Measurements from ENCODE around the gene STK25. TPM values are rescaled to one million over a fixed set of nuclear protein-coding genes. Genes with fewer than 3 reads are reported as not detected.

The STK25 gene
- total RNA-seq, 3 donors from 2014 or later, result 102 to 139 (median 126) TPM

DNA sequence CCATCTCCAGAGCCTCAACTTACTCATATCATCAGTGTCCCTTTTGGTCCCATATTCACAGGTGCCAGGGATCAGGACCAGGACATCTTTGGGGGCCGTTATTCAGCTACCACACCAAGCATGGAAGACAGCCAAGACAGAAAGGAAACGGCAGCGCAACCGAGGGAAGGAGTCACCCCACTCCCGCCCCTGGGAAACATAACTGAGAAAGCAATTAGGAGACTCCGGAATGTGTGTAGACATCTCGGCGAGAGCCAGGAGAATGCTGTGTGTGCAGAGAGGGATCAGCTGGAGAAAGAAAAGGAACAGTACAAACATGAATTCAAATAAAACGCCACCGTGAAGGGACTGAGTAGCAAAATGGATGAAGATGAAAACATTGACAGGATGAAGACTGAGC is 36.7 kb upstream of the STK25 start:
- no peak overlapping the region for H3K4me3 ChIP-seq

DNA sequence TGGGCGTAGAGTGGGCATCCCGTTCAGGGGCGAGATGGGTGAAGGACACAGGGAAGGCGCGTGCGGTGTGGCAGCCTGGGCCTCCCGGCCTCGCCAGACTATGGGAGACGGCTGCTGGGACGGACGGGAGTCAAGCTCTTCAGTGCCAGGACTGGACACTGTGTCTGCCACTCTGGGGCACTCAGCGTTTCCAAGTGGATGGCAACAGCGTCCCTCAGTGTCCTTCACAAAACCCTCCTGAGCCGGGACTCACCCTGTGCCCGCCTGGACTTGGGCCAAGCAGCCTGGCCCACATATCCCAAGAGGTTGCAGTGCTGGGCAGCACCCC is 33.9 kb upstream of the STK25 start:
- no peaks in the 10 kb centered on the region for H3K27me3 ChIP-seq
- H3K27ac ChIP-seq, result no peak overlapping the region
- H3K9me3 ChIP-seq, result no peaks in the 10 kb centered on the region
- intact Hi-C loops (cut with DNase I; ENCODE audit: low total_unique reads), result no loop called here
- no peak for DNase-seq (ENCODE audit: low spot score in 2 of 2)
- TF ChIP-seq POLR2AphosphoS5 (IDR thresholded peaks at IDR 0.05) (no peak), POLR2A (IDR thresholded peaks at IDR 0.05) (no peak)
- TF ChIP-seq, protein P1, sequence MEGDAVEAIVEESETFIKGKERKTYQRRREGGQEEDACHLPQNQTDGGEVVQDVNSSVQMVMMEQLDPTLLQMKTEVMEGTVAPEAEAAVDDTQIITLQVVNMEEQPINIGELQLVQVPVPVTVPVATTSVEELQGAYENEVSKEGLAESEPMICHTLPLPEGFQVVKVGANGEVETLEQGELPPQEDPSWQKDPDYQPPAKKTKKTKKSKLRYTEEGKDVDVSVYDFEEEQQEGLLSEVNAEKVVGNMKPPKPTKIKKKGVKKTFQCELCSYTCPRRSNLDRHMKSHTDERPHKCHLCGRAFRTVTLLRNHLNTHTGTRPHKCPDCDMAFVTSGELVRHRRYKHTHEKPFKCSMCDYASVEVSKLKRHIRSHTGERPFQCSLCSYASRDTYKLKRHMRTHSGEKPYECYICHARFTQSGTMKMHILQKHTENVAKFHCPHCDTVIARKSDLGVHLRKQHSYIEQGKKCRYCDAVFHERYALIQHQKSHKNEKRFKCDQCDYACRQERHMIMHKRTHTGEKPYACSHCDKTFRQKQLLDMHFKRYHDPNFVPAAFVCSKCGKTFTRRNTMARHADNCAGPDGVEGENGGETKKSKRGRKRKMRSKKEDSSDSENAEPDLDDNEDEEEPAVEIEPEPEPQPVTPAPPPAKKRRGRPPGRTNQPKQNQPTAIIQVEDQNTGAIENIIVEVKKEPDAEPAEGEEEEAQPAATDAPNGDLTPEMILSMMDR (IDR thresholded peaks at IDR 0.05), result no peak
- H3K4me3 ChIP-seq, result no peak overlapping the region
- H3K4me1 ChIP-seq, result peaks cover 4 to 22% of the 10 kb centered on the region in 2 donors
- no peaks in the 10 kb centered on the region for H3K36me3 ChIP-seq

More for the DNA sequence above, 36.7 kb upstream of the STK25 start:
- intact Hi-C loops (cut with DNase I; ENCODE audit: low total_unique reads), result no loop called here
- TF ChIP-seq POLR2AphosphoS5 (IDR thresholded peaks at IDR 0.05) (no peak), POLR2A (IDR thresholded peaks at IDR 0.05) (no peak)
- TF ChIP-seq, protein P1 (IDR thresholded peaks at IDR 0.05), result no peak
- Histone ChIP-seq H3K36me3 (no peaks in the 10 kb centered on the region), H3K9me3 (no peaks in the 10 kb centered on the region), H3K27ac (no peak overlapping the region), H3K27me3 (no peaks in the 10 kb centered on the region), H3K4me1 (peaks cover 4 to 21% of the 10 kb centered on the region in 2 donors)
- DNase-seq (ENCODE audit: low spot score in 2 of 2), result no peak

DNA sequence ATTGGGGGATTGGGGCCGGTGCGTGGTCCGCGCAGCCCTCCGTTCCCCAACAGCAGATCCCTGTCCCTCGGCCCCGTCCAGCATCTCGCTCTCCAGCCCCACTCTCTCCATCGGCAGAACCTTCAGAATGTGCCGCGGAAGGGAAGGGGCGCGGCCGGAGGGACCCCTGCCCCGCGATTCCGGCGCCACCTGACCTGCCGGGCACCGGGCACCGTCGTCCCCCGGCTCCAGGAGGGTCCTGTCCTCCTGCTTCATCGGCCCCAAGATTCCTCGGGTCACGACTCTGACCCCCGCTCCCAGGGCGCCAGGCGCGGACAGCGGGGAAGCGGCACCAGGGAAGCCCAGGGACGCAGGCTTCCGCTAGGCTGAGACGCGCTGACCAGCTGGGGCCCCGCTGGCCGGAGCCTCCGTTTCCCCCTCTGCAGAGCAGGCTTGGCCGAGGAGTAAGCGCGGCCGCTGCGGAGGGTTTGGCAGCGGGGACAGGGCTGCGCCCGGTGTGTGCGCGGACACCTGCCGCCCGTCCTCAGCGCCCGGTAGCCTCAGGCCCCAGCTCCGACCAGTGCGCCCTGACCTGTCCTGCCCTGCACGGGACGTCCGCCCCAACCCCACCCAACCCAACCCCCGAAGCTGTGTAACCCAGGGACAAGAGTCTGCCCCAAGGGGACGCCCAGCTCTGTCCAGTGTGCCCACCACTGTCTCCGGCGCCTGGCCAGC is 33.3 kb upstream of the STK25 start:
- no peaks in the 10 kb centered on the region for H3K9me3 ChIP-seq
- H3K4me1 ChIP-seq, result peaks cover 4 to 17% of the 10 kb centered on the region in 2 donors
- H3K4me3 ChIP-seq, result peak overlapping the region; percentile 37 to 69 (median 46)
- no peak overlapping the region for H3K27ac ChIP-seq
- no peaks in the 10 kb centered on the region for H3K36me3 ChIP-seq
- DNase-seq (ENCODE audit: low spot score in 2 of 2), result no peak
- intact Hi-C loops (cut with DNase I; ENCODE audit: low total_unique reads), result no loop called here
- TF ChIP-seq, protein P1 (IDR thresholded peaks at IDR 0.05), result no peak
- TF ChIP-seq POLR2AphosphoS5 (IDR thresholded peaks at IDR 0.05) (no peak), POLR2A (IDR thresholded peaks at IDR 0.05) (no peak)
- H3K27me3 ChIP-seq, result no peaks in the 10 kb centered on the region

DNA sequence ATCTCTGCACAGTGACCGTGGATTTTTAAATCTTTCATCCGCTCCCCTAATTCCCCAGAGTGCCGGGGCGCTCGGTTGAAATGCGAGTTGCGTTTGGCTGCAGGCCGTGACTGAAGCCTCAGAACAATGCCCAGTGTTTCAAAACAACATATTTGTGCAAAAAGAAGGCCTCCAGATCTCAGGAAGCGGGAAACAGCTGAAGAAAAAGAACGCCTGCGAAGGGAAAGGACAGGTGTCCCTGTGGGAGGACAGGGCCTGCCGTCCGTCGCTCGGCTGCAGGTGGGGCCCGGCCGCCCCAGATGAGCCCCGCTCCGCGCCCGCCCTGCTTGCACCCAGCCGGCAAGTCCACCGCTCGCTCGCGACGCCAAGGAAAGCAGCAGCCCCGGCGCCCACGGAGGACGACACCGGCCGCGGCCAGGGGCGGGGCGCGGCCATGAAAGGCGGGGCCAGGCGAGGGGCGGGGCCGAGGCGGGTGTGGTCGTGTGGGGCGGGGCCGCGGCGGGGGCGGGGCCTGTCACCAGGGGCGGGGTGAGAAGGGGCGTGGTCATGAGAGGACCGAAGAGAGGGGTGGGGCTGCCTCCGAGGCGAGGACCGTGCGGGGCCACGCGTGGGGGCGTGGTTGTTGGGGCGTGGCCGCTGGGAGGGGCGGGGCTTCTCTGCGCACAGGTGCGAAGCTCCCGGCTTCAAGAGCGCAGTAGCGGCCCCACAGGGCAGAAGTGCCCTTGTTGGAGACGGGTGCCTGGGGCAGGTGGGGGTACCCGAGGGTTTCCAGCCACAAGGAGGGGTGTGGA is 32.6 kb upstream of the STK25 start:
- TF ChIP-seq POLR2AphosphoS5 (IDR thresholded peaks at IDR 0.05), result no peak
- H3K27ac ChIP-seq, result no peak overlapping the region
- intact Hi-C loops (cut with DNase I; ENCODE audit: low total_unique reads), result no loop called here
- peak; percentile 46 to 72 for DNase-seq (ENCODE audit: low spot score in 2 of 2)
- H3K4me1 ChIP-seq, result peaks cover 4 to 15% of the 10 kb centered on the region in 2 donors
- no peaks in the 10 kb centered on the region for H3K36me3 ChIP-seq
- H3K9me3 ChIP-seq, result no peaks in the 10 kb centered on the region
- H3K27me3 ChIP-seq, result no peaks in the 10 kb centered on the region
- H3K4me3 ChIP-seq, result peak overlapping the region; percentile 37 to 69 (median 46)

DNA sequence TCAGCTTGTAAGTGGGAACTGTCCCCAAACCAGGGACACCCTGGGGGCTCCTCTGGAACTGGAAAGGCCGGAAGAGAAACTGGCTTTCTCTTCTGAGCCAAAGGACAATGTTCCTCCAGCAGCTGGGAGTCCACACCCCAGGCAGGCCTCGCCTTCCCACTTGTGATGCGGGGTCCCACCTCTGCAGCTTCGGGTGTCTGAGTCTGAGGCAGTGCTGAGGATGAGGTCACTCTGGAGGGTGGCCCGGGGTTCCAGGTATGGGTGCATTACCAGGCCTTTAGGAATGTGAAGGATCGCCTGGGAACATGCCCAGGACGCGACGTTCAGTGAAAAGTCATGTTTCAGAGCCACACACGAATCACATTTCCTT is 32.0 kb upstream of the STK25 start:
- no peaks in the 10 kb centered on the region for H3K36me3 ChIP-seq
- H3K27ac ChIP-seq, result no peak overlapping the region
- no peaks in the 10 kb centered on the region for H3K9me3 ChIP-seq
- no peaks in the 10 kb centered on the region for H3K27me3 ChIP-seq
- peaks cover 4 to 15% of the 10 kb centered on the region in 2 donors for H3K4me1 ChIP-seq
- TF ChIP-seq, protein P1 (IDR thresholded peaks at IDR 0.05), result no peak
- TF ChIP-seq POLR2AphosphoS5 (IDR thresholded peaks at IDR 0.05), result no peak
- TF ChIP-seq POLR2A (IDR thresholded peaks at IDR 0.05), result no peak
- DNase-seq (ENCODE audit: low spot score in 2 of 2), result peak in 1 of 2 donors; percentile 43
- peak overlapping the region in 2 of 3 donors; percentile 46 to 69 for H3K4me3 ChIP-seq
- intact Hi-C loops (cut with DNase I; ENCODE audit: low total_unique reads), result no loop called here

Measured in breast epithelium (tissue), 4 donors.